ENCODE results near the gene LRRC4B. TPM values are rescaled to one million over a fixed set of nuclear protein-coding genes. Genes with fewer than 3 reads are reported as not detected.

LRRC4B gene
- total RNA-seq, 1 experiment from 2014 or later = 3.8 TPM

DNA sequence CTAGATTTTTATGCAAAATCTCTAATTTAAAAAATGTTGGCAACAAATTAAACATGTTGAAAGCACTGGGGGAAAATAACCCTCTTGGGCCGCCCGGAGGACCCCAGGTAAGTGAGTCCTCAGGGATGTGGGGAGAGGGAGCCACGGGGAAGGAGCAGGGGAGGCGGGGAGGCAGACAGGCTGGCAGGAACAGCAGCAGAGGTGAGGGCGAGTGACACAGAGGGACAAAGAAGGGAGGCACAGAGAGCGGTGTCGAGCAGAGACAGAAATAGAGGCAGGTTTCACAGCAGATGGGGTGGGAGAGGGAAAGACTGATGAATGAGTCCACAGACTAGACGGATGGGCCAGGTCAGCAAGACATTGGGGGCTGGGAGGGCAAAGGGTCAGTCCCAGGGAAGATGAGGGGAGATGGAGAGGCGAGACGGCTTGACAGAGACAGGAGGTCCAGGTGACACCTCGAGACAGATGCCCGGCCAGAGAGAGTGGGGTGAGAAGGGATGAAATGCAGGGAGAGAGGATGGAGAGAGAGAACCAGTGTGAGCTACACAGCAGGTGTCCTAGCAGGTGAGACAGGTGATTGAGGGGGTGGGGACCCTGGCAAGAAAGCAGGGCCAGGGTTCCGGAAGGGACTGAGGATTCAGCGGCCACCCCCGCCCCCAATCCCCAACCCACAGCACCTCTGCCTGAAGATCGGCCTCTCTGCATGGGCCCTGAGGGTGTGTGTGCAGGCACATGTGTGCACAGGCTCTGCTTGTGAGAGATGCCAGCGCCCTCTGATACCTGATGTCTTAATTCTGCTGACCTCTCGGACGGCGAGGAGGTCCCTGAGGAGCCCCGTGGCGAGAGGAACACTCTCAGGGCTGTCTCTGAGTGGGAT, 3.8 kb downstream of the LRRC4B start:
- peaks cover 26 to 54% of the 10 kb centered on the region in 2 experiments for H3K4me1 Mint-ChIP-seq

More for the DNA sequence above, 3.8 kb downstream of the LRRC4B start:
- Histone ChIP-seq H3T11ph (ENCODE audit: low read length) (no peak overlapping the region), H3K4ac (ENCODE audit: low read depth, low read length) (no peak overlapping the region), H4K20me1 (ENCODE audit: control insufficient read depth, insufficient read depth, insufficient read length) (peaks cover 2% of the 10 kb centered on the region), H2BK20ac (ENCODE audit: low read depth, low read length, poor library complexity, severe bottlenecking) (no peak overlapping the region), H2AFZ (ENCODE audit: low read length) (no peak overlapping the region), H2BK15ac (ENCODE audit: low read depth, low read length) (no peak overlapping the region), H3K4me1 (ENCODE audit: insufficient read depth, low read length) (no peaks in the 10 kb centered on the region; the same call in 1 of the 2 replicates), H3K4me2 (ENCODE audit: insufficient read depth, insufficient read length, low read length) (no peak overlapping the region), H3K18ac (ENCODE audit: insufficient read length, low read depth, low read length) (no peak overlapping the region), H3K14ac (ENCODE audit: insufficient read depth, low read length) (no peak overlapping the region; the same call in 1 of the 2 replicates), H2AK5ac (ENCODE audit: insufficient read length, low read length) (no peak overlapping the region), H3K27ac (ENCODE audit: insufficient read length, low read depth, low read length) (no peak overlapping the region), H2BK5ac (ENCODE audit: insufficient read length, low read length) (no peak overlapping the region), H3K79me1 (ENCODE audit: insufficient read depth, low read depth, low read length, poor library complexity, severe bottlenecking) (no peaks in the 10 kb centered on the region), H4K5ac (ENCODE audit: insufficient read length, low read depth, low read length) (no peak overlapping the region), H3K9me3 (ENCODE audit: control insufficient read depth, low read depth, low read length) (no peaks in the 10 kb centered on the region), H4K91ac (ENCODE audit: insufficient read length, low read depth, low read length) (no peak overlapping the region), H2BK12ac (ENCODE audit: insufficient read length, low read depth, low read length) (no peak overlapping the region), H3K23ac (ENCODE audit: insufficient read length, low read depth, low read length) (no peak overlapping the region), H3K9ac (ENCODE audit: extremely low read depth, insufficient read length, low read length) (no peak overlapping the region), H2BK120ac (ENCODE audit: low read depth, low read length, poor library complexity, severe bottlenecking) (no peak overlapping the region), H3K56ac (ENCODE audit: insufficient read length, low read depth, low read length) (no peak overlapping the region), H3K79me2 (ENCODE audit: insufficient read depth, low read length) (no peaks in the 10 kb centered on the region), H3K23me2 (ENCODE audit: insufficient read length, low read depth, low read length, poor library complexity, severe bottlenecking) (peaks cover 9% of the 10 kb centered on the region), H3K27me3 (ENCODE audit: insufficient read depth, low read length) (peaks cover 24% of the 10 kb centered on the region; the same call in 1 of the 2 replicates), H4K8ac (replicated peaks; ENCODE audit: insufficient read length, low read depth, low read length) (no peak overlapping the region)
- Mint-ChIP-seq H3K27me3 (ENCODE audit: low read depth) (peaks cover 90% of the 10 kb centered on the region), H3K36me3 (ENCODE audit: insufficient read depth in 1 of 3, low read depth in 3 of 3) (no peaks in the 10 kb centered on the region; a peak in 3 of 7 replicates), H3K4me3 (peak overlapping the region in 1 of 2 experiments; percentile 64; a peak in 3 of 5 replicates), H3K27ac (no peak overlapping the region), H3K9me3 (peaks cover 0 to 3% of the 10 kb centered on the region in 2 experiments; a peak in 3 of 5 replicates)
- TF ChIP-seq, protein P1, sequence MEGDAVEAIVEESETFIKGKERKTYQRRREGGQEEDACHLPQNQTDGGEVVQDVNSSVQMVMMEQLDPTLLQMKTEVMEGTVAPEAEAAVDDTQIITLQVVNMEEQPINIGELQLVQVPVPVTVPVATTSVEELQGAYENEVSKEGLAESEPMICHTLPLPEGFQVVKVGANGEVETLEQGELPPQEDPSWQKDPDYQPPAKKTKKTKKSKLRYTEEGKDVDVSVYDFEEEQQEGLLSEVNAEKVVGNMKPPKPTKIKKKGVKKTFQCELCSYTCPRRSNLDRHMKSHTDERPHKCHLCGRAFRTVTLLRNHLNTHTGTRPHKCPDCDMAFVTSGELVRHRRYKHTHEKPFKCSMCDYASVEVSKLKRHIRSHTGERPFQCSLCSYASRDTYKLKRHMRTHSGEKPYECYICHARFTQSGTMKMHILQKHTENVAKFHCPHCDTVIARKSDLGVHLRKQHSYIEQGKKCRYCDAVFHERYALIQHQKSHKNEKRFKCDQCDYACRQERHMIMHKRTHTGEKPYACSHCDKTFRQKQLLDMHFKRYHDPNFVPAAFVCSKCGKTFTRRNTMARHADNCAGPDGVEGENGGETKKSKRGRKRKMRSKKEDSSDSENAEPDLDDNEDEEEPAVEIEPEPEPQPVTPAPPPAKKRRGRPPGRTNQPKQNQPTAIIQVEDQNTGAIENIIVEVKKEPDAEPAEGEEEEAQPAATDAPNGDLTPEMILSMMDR (conservative IDR thresholded peaks at IDR 0.05) = no peak
- WGBS (ENCODE audit: extremely low coverage, insufficient read length, low lambda C conversion rate) = no CpG with 5 or more reads among the region's 22 CpGs
- DNase-seq = no peak
